ENCODE measurements around the gene SPEF1.

DNA sequence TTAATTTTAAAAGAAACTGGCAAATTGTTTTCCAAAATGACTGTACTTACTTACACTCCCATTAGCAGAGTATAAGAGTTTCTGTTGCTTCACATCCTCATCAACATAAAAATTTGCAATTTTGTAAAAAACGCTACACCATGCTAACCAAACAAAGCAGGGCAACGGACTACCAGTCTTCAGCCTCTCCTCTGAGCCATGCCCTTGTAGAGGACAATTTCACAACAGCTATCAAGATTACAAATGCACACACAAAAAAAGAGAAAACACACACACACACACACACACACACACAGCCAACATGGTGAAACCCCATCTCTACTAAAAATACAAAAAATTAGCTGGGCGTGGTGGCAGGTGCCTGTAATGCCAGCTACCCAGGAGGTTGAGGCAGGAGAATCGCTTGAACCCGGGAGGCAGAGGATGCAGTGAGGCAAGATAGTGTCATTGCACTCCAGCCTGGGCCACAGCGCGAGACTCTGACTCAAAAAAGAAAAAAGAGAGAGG, 9.6 kb downstream of the SPEF1 start:
- TF ChIP-seq, protein P1, sequence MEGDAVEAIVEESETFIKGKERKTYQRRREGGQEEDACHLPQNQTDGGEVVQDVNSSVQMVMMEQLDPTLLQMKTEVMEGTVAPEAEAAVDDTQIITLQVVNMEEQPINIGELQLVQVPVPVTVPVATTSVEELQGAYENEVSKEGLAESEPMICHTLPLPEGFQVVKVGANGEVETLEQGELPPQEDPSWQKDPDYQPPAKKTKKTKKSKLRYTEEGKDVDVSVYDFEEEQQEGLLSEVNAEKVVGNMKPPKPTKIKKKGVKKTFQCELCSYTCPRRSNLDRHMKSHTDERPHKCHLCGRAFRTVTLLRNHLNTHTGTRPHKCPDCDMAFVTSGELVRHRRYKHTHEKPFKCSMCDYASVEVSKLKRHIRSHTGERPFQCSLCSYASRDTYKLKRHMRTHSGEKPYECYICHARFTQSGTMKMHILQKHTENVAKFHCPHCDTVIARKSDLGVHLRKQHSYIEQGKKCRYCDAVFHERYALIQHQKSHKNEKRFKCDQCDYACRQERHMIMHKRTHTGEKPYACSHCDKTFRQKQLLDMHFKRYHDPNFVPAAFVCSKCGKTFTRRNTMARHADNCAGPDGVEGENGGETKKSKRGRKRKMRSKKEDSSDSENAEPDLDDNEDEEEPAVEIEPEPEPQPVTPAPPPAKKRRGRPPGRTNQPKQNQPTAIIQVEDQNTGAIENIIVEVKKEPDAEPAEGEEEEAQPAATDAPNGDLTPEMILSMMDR (IDR thresholded peaks at IDR 0.05) = no peak
- TF ChIP-seq EP300 (IDR thresholded peaks at IDR 0.05) = no peak
- no peak for TF ChIP-seq POLR2A (IDR thresholded peaks at IDR 0.05)
- no peak for TF ChIP-seq POLR2AphosphoS5 (IDR thresholded peaks at IDR 0.05)

Measured in suprapubic skin (tissue), 4 donors.